Activated T-helper 1 cell treated with anti-CD3 and anti-CD28 coated beads, Interleukin-12 subunit alpha, Interleukin-12 subunit beta, Interleukin-2, Interleukin-4 antibody, amounts not matched to agents 30 ng/mL and 10 ng/mL and 1 ng/mL, durations not matched to agents 14 hours and 24 hours and 36 hours (primary cell): ENCODE data around the gene EPS8. TPM values are rescaled to one million over a fixed set of nuclear protein-coding genes. Genes with fewer than 3 reads are reported as not detected.

Experiments used
- DNase-seq: peaks from one replicate; pipeline ENCODE4 v3.0.0; 2021; ENCODE audit warnings: low spot score
- H3K27ac Mint-ChIP-seq: one replicate; pipeline ENCODE4 v1.8.0; 2021; ENCODE audit warnings: mild to moderate bottlenecking, mixed read lengths
- H3K27me3 Mint-ChIP-seq: one replicate; pipeline ENCODE4 v1.8.0; 2022; ENCODE audit warnings: mild to moderate bottlenecking, moderate library complexity, mixed read lengths; ENCODE audit not compliant: insufficient read depth
- H3K36me3 Mint-ChIP-seq: one replicate; pipeline ENCODE4 v1.8.0; 2021; ENCODE audit warnings: low read depth, mixed read lengths
- H3K4me1 Mint-ChIP-seq: one replicate; pipeline ENCODE4 v1.8.0; 2021; ENCODE audit warnings: low read depth, mixed read lengths
- H3K4me3 Mint-ChIP-seq: one replicate; pipeline ENCODE4 v1.8.0; 2021; ENCODE audit warnings: mild to moderate bottlenecking, moderate library complexity, mixed read lengths
- H3K9me3 Mint-ChIP-seq: one replicate; pipeline ENCODE4 v1.8.0; 2021; ENCODE audit warnings: mixed read lengths
- intact Hi-C: fragments of 100-400 bp; cut with micrococcal nuclease; formaldehyde crosslinking; loops from one replicate; pipeline ENCODE4 v1.15.1; 2024
- total RNA-seq: library from RNA; stranded (reverse); gene quantifications from 2 replicates; pipeline ENCODE4 v1.2.3, GENCODE V29; 2022

The EPS8 gene
- total RNA-seq, 1 donor from 2014 or later, result 1.9 TPM

DNA sequence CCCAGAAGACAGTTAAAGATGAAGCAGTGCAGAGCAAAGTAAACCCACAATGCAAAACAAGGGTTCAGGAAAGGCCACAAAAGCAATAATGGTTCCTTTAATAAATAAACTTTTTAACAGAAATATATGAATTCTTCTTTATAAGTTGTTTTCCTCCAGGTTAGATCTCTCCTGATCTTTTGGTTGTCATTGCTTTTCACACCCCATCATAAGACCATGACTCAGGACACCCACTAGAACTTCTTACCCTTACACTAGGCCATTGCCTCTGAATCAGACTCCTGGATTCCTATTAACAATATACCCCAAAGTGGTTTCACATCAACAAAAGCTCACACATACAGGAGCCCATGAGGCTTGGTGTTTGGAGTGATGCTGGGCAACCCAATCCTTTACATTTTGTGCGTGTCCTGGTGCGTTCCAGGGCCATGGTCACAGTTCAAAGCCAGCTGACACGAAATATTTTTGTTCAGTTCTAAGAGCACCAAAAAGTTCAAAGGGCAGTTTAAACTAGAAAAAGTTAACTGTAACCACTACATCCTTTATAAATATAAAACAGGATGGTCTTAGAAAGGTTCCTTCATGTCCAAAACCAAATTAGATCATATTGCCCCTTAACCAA is 187.0 kb downstream of the EPS8 start:
- intact Hi-C loops, result no loop called here

DNA sequence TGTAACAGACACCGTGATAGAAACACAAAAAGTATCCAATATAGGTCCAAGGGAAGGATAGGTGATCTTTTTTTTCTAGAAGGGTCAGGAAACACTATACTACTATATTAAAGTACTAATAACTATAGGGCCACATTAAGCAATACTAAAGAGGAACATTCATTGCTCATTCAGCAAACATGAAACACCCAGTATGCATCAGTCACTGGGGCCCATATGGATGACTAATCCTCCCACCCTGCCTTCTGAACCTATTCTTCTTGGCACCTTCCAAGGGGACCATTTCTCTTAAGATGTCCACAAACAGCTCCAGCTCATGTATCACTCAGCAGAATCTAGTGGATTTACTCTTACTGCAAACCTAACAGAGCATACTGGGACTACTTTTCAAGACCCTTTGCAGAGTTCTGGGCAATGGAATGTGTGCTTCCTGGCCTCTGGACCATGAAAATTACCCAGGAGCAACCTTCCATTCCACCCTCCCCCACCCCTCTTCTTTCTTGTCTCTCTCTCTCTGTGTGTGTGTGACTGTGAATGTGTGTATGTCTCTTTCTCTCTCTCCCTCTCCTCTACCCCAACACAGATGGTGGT is 187.9 kb downstream of the EPS8 start:
- Mint-ChIP-seq H3K4me1 (no peaks in the 10 kb centered on the region), H3K9me3 (no peaks in the 10 kb centered on the region), H3K27me3 (peaks cover 2% of the 10 kb centered on the region), H3K27ac (no peak overlapping the region), H3K36me3 (no peaks in the 10 kb centered on the region), H3K4me3 (no peak overlapping the region)
- intact Hi-C loops, result no loop called here
- DNase-seq, result no peak

More for the DNA sequence above, 187.0 kb downstream of the EPS8 start:
- H3K4me3 Mint-ChIP-seq, result no peak overlapping the region
- H3K4me1 Mint-ChIP-seq, result no peaks in the 10 kb centered on the region
- no peak for DNase-seq
- H3K27me3 Mint-ChIP-seq, result peaks cover 2% of the 10 kb centered on the region
- no peaks in the 10 kb centered on the region for H3K36me3 Mint-ChIP-seq
- no peak overlapping the region for H3K27ac Mint-ChIP-seq
- no peaks in the 10 kb centered on the region for H3K9me3 Mint-ChIP-seq

GRCh38 chr12:15600223-15600935 is 188.8 kb downstream of the EPS8 start:
- no peak overlapping the region for H3K27ac Mint-ChIP-seq
- H3K36me3 Mint-ChIP-seq, result peaks cover 2% of the 10 kb centered on the region
- intact Hi-C loops, result no loop called here
- DNase-seq, result no peak
- H3K4me1 Mint-ChIP-seq, result no peaks in the 10 kb centered on the region
- H3K9me3 Mint-ChIP-seq, result no peaks in the 10 kb centered on the region
- H3K4me3 Mint-ChIP-seq, result no peak overlapping the region
- peaks cover 2% of the 10 kb centered on the region for H3K27me3 Mint-ChIP-seq

GRCh38 chr12:15599266-15600037 is 189.7 kb downstream of the EPS8 start:
- H3K36me3 Mint-ChIP-seq, result peaks cover 2% of the 10 kb centered on the region
- no peaks in the 10 kb centered on the region for H3K9me3 Mint-ChIP-seq
- H3K27ac Mint-ChIP-seq, result no peak overlapping the region
- no peaks in the 10 kb centered on the region for H3K4me1 Mint-ChIP-seq
- intact Hi-C loops, result no loop called here
- H3K4me3 Mint-ChIP-seq, result no peak overlapping the region
- peaks cover 2% of the 10 kb centered on the region for H3K27me3 Mint-ChIP-seq
- no peak for DNase-seq

DNA sequence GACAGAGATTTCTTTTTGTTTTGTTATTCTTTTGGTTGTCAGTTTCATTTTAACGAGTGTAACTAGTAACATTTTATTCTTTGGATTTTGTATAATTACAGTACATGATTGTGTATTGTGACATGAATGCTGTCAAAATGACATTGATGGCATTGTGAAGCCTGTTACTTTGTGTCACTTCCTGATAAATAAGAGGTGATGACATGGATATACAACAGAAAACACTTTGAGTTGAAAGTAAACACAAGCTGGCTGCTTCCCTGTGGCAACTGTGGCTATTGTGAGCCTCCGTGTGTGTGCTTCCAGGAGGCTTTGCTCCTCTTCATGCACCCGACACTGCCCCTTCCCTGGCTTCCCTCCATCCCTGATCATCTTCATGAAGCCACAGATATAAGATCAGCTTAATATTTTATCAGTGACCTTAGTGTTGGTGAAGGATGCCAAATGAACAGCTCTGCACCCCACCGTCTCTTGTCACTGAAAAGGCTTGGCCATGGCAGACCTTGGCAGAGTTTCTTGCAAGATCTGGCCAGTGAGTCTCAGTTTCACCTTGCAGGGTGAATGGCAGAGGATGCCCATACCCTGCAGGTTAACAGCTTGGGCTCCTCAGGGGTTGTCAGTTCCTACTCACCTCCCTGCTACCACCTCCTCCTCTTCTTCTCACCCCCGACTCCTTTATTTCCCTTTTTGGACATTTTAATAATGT is 191.9 kb downstream of the EPS8 start:
- Mint-ChIP-seq H3K4me3 (no peak overlapping the region), H3K27me3 (peaks cover 2% of the 10 kb centered on the region), H3K4me1 (no peaks in the 10 kb centered on the region), H3K36me3 (peaks cover 2% of the 10 kb centered on the region), H3K27ac (no peak overlapping the region), H3K9me3 (no peaks in the 10 kb centered on the region)
- DNase-seq, result no peak
- intact Hi-C loops, result no loop called here

DNA sequence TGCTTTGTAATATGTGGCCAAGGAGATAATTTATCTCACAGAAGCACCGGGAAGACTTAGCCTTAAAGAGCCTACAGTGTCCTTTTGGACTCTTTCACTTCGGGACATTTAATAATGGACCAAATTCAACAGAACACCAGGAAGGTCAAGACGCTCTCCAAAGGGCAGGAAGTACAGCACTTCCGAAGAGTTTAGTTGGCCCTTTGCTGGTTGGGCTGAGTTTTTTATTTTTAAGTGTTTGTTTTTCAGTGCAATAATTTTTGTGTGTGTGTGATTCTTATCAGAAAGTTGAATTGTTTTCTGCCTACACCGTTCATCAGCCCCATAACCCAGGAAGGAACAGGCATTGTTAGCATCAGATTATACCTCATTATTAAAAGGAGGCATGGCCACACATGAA is 193.0 kb downstream of the EPS8 start:
- no peak for DNase-seq
- Mint-ChIP-seq H3K36me3 (peaks cover 2% of the 10 kb centered on the region), H3K4me1 (no peaks in the 10 kb centered on the region), H3K4me3 (no peak overlapping the region), H3K27me3 (peaks cover 2% of the 10 kb centered on the region), H3K9me3 (no peaks in the 10 kb centered on the region), H3K27ac (no peak overlapping the region)
- intact Hi-C loops, result no loop called here

DNA sequence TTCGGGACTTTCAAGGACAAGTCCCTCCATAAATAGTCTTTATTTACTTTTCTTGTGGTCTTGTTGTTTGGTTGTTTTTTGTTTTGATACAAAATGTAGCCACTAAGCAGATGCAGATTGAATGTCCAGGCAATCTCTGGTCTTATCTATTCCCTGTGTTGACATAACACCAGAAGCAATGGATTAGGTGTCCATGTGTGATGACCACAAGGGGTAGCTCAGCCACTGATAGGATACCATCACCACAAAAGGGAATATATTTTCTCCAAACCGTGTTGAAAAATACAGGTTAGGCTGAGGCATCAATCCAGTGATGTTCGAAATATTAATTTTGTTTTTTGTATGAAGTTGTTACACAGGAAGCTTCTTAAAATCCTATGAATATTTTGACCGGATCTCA is 196.3 kb downstream of the EPS8 start:
- Mint-ChIP-seq H3K36me3 (peaks cover 5% of the 10 kb centered on the region), H3K9me3 (no peaks in the 10 kb centered on the region), H3K27me3 (peaks cover 2% of the 10 kb centered on the region), H3K4me3 (no peak overlapping the region), H3K4me1 (peaks cover 9% of the 10 kb centered on the region), H3K27ac (no peak overlapping the region)
- no peak for DNase-seq
- intact Hi-C loops, result no loop called here

DNA sequence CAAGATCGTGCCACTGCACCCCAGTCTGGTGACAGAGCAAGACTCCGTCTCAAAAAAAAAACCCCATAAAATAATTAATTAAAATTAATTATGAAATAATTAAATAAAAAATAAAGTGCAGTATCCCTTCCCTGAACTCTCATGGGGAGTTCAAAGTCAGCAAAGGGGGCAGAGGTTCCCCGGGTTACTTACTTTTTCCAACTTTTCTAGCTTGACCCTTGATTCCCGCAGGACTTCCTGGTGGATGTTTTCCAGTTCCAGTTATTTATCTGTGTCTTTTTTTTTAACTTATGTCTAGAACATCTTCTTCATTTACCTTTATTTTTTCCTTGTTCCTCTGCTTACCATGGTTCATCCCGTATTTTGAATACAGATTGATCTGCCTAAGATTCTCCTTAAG is 197.4 kb downstream of the EPS8 start:
- no peak for DNase-seq
- Mint-ChIP-seq H3K27me3 (no peaks in the 10 kb centered on the region), H3K4me1 (peaks cover 9% of the 10 kb centered on the region), H3K27ac (no peak overlapping the region), H3K36me3 (peaks cover 7% of the 10 kb centered on the region), H3K4me3 (no peak overlapping the region), H3K9me3 (no peaks in the 10 kb centered on the region)
- intact Hi-C loops, result loop anchor here (2.0 kb wide), 1 partner anchor 197 kb away; the partner anchor contains the start of gene EPS8

DNA sequence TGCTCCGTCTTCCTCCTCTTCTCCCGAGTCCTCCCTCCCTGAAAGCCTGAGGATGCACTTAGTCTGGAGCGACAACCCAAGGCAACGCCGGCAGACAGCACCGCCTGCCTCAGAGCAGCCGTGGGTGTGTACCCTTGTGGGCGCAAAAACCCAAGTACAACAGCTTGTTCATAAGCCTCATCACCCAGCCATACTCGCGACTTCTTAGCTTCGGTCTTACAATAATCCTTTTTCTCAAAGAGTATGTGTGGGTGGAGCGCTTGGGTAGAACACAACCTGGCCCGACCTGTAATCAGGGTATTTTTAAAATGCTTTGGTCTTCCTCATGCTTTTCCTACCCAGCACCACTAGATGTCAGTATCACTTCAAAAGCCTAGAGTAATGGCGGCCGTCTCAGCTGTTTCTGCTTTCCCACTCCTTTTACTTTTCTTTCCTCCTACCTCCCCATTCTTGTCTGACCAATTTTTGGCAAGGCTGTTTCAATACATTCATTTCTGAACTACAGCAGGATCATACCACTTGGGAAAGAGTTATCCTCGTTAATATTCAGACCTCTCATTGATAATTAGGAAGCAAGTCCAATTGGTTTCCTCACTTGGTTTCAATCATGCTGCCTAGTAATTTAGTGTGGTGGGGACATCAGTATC is 198.9 kb downstream of the EPS8 start:
- Mint-ChIP-seq H3K27me3 (no peaks in the 10 kb centered on the region), H3K9me3 (no peaks in the 10 kb centered on the region), H3K36me3 (peaks cover 5% of the 10 kb centered on the region), H3K27ac (no peak overlapping the region), H3K4me1 (peaks cover 9% of the 10 kb centered on the region), H3K4me3 (peak overlapping the region; percentile 72)
- DNase-seq, result peak; percentile 42
- intact Hi-C loops, result loop anchor here (1.0 to 2.0 kb wide), 4 partner anchors 198 to 309 kb away; partner anchors contain the start of genes EPS8 and STRAP

DNA sequence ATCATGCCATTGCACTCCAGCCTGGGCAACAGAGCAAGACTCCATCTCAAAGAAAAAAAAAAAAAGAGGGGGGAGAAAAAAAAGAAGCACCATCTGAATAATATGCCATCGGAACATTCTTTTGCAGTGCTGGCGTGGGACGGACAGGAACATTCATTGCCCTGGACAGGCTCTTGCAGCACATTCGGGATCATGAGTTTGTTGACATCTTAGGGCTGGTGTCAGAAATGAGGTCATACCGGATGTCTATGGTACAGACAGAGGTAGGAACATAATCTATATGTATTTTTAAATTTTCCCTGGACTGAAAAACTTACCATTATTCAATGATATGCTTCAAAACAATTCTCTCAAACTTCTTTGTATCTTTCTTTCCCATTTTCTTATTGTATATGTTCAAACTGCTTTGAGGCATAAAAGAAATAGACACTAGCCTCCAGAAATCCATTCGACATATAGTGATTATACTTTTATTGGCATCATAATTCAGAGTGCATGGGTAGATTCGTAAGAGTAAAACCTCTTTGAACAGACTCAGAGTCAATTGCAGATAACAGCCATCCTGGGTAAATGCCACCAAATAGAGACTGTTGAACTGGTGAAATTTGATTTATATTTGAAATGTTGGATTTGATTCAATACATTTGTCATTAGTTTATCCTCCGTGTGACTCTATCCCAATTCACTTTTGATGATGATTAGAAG is 199.7 kb downstream of the EPS8 start:
- peaks cover 5% of the 10 kb centered on the region for H3K36me3 Mint-ChIP-seq
- no peak overlapping the region for H3K4me3 Mint-ChIP-seq
- no peaks in the 10 kb centered on the region for H3K9me3 Mint-ChIP-seq
- H3K4me1 Mint-ChIP-seq, result peaks cover 9% of the 10 kb centered on the region
- H3K27me3 Mint-ChIP-seq, result no peaks in the 10 kb centered on the region
- intact Hi-C loops, result loop anchor here (1.0 to 2.0 kb wide), 4 partner anchors 199 to 310 kb away; partner anchors contain the start of genes EPS8 and STRAP
- no peak for DNase-seq
- no peak overlapping the region for H3K27ac Mint-ChIP-seq

- Mint-ChIP-seq H3K36me3 (peaks cover 5% of the 10 kb centered on the region), H3K27ac (no peak overlapping the region), H3K27me3 (no peaks in the 10 kb centered on the region), H3K4me1 (peaks cover 13% of the 10 kb centered on the region), H3K4me3 (no peak overlapping the region), H3K9me3 (no peaks in the 10 kb centered on the region)
- DNase-seq, result no peak
- intact Hi-C loops, result loop anchor here (1.0 kb wide), 3 partner anchors 52 to 357 kb away; no protein-coding TSS in a partner anchor
Measured at GRCh38 chr12:15584366-15585041, 204.7 kb downstream of the EPS8 start.
